GM23338 (cell line): ENCODE measurements around the gene PDE2A.

Experiments
- CREB1 ChIP-seq: fragments of 250-450 bp; sonication (Bioruptor Pico); IDR thresholded peaks from 2 replicates; pipeline ENCODE4 v1.5.0; 2020; ENCODE audit warnings: low read depth, mild to moderate bottlenecking, moderate library complexity
- EZH2 ChIP-seq: fragments of 200-600 bp; sonication (generic); IDR thresholded peaks from one replicate; pipeline ENCODE4 v1.8.0; 2017; ENCODE audit warnings: antibody characterized with exemption, mild to moderate bottlenecking, low read depth; ENCODE audit not compliant: unreplicated experiment
- EZH2phosphoT487 ChIP-seq: fragments of 200-600 bp; sonication (generic); IDR thresholded peaks from one replicate; pipeline ENCODE4 v1.8.1; 2018; ENCODE audit warnings: antibody characterized with exemption; ENCODE audit not compliant: unreplicated experiment
- JUNB ChIP-seq: IDR thresholded peaks from one replicate; pipeline ENCODE4 v1.6.1; 2016; ENCODE audit warnings: antibody characterized with exemption; ENCODE audit not compliant: unreplicated experiment
- NANOG ChIP-seq: IDR thresholded peaks from 2 replicates; pipeline ENCODE4 v1.6.1; 2016; ENCODE audit warnings: antibody characterized with exemption, borderline replicate concordance
- POLR2AphosphoS5 ChIP-seq: IDR thresholded peaks from 2 replicates; pipeline ENCODE4 v1.6.1; 2016; ENCODE audit warnings: antibody characterized with exemption, low read depth
- STAT1 ChIP-seq: IDR thresholded peaks from one replicate; pipeline ENCODE4 v1.6.1; 2016; ENCODE audit warnings: antibody characterized with exemption; ENCODE audit not compliant: unreplicated experiment
- ZNF114 ChIP-seq: fragments of 250-450 bp; sonication (Bioruptor Pico); IDR thresholded peaks from 2 replicates; pipeline ENCODE4 v1.5.0; 2020; ENCODE audit warnings: mild to moderate bottlenecking, moderate library complexity
- ZNF331 ChIP-seq: fragments of 250-450 bp; sonication (Bioruptor Pico); IDR thresholded peaks from 2 replicates; pipeline ENCODE4 v1.5.0; 2020; ENCODE audit warnings: low read depth, mild to moderate bottlenecking, moderate library complexity
- TF ChIP-seq, protein P1 (sequence below), 2 experiments: fragments of 200-600 bp in 1 of 2; sonication (generic) in 1 of 2; conservative IDR thresholded peaks; 2 replicates each; pipeline versions ENCODE4 v1.5.1 to v1.6.1; 2016 to 2017; ENCODE audit warnings: antibody characterized with exemption in 2 of 2, low read depth in 2 of 2, mild to moderate bottlenecking in 2 of 2, moderate library complexity in 1 of 2
- TF ChIP-seq, protein P2 (sequence below): IDR thresholded peaks from one replicate; pipeline ENCODE4 v1.6.1; 2018; ENCODE audit warnings: antibody characterized with exemption; ENCODE audit not compliant: unreplicated experiment
- TF ChIP-seq, protein P3 (sequence below): fragments of 250-450 bp; sonication (Bioruptor Pico); IDR thresholded peaks from 2 replicates; pipeline ENCODE4 v1.5.0; 2020; ENCODE audit warnings: mild to moderate bottlenecking, moderate library complexity

DNA sequence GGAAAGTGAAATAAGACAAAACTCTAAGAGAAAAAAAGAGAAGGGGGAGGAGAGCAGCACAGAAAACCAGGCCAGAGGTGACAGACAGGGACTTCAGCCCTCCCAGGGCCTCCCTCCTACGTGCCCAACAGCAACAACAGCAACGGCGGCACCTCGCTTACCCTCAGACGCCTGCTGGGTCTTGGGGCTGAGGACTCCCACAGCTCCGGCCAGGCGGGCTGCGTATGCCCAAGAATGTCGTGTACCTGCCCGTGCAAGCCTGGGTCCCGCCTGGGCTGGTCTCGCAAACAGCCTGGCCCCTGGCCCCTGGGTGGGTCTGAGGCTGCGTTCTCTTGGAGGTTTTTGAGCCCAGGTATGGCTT, 47.4 kb upstream of the PDE2A start:
- TF ChIP-seq, protein P1, sequence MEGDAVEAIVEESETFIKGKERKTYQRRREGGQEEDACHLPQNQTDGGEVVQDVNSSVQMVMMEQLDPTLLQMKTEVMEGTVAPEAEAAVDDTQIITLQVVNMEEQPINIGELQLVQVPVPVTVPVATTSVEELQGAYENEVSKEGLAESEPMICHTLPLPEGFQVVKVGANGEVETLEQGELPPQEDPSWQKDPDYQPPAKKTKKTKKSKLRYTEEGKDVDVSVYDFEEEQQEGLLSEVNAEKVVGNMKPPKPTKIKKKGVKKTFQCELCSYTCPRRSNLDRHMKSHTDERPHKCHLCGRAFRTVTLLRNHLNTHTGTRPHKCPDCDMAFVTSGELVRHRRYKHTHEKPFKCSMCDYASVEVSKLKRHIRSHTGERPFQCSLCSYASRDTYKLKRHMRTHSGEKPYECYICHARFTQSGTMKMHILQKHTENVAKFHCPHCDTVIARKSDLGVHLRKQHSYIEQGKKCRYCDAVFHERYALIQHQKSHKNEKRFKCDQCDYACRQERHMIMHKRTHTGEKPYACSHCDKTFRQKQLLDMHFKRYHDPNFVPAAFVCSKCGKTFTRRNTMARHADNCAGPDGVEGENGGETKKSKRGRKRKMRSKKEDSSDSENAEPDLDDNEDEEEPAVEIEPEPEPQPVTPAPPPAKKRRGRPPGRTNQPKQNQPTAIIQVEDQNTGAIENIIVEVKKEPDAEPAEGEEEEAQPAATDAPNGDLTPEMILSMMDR (conservative IDR thresholded peaks at IDR 0.05; ENCODE audit: low read depth in 2 of 2), result no peak
- TF ChIP-seq POLR2AphosphoS5, result no peak
- no peak for TF ChIP-seq EZH2
- no peak for TF ChIP-seq CREB1
- no peak for TF ChIP-seq JUNB
- TF ChIP-seq, protein P2, sequence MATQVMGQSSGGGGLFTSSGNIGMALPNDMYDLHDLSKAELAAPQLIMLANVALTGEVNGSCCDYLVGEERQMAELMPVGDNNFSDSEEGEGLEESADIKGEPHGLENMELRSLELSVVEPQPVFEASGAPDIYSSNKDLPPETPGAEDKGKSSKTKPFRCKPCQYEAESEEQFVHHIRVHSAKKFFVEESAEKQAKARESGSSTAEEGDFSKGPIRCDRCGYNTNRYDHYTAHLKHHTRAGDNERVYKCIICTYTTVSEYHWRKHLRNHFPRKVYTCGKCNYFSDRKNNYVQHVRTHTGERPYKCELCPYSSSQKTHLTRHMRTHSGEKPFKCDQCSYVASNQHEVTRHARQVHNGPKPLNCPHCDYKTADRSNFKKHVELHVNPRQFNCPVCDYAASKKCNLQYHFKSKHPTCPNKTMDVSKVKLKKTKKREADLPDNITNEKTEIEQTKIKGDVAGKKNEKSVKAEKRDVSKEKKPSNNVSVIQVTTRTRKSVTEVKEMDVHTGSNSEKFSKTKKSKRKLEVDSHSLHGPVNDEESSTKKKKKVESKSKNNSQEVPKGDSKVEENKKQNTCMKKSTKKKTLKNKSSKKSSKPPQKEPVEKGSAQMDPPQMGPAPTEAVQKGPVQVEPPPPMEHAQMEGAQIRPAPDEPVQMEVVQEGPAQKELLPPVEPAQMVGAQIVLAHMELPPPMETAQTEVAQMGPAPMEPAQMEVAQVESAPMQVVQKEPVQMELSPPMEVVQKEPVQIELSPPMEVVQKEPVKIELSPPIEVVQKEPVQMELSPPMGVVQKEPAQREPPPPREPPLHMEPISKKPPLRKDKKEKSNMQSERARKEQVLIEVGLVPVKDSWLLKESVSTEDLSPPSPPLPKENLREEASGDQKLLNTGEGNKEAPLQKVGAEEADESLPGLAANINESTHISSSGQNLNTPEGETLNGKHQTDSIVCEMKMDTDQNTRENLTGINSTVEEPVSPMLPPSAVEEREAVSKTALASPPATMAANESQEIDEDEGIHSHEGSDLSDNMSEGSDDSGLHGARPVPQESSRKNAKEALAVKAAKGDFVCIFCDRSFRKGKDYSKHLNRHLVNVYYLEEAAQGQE, result no peak
- no peak for TF ChIP-seq EZH2phosphoT487
- TF ChIP-seq NANOG, result no peak
- TF ChIP-seq, protein P3, sequence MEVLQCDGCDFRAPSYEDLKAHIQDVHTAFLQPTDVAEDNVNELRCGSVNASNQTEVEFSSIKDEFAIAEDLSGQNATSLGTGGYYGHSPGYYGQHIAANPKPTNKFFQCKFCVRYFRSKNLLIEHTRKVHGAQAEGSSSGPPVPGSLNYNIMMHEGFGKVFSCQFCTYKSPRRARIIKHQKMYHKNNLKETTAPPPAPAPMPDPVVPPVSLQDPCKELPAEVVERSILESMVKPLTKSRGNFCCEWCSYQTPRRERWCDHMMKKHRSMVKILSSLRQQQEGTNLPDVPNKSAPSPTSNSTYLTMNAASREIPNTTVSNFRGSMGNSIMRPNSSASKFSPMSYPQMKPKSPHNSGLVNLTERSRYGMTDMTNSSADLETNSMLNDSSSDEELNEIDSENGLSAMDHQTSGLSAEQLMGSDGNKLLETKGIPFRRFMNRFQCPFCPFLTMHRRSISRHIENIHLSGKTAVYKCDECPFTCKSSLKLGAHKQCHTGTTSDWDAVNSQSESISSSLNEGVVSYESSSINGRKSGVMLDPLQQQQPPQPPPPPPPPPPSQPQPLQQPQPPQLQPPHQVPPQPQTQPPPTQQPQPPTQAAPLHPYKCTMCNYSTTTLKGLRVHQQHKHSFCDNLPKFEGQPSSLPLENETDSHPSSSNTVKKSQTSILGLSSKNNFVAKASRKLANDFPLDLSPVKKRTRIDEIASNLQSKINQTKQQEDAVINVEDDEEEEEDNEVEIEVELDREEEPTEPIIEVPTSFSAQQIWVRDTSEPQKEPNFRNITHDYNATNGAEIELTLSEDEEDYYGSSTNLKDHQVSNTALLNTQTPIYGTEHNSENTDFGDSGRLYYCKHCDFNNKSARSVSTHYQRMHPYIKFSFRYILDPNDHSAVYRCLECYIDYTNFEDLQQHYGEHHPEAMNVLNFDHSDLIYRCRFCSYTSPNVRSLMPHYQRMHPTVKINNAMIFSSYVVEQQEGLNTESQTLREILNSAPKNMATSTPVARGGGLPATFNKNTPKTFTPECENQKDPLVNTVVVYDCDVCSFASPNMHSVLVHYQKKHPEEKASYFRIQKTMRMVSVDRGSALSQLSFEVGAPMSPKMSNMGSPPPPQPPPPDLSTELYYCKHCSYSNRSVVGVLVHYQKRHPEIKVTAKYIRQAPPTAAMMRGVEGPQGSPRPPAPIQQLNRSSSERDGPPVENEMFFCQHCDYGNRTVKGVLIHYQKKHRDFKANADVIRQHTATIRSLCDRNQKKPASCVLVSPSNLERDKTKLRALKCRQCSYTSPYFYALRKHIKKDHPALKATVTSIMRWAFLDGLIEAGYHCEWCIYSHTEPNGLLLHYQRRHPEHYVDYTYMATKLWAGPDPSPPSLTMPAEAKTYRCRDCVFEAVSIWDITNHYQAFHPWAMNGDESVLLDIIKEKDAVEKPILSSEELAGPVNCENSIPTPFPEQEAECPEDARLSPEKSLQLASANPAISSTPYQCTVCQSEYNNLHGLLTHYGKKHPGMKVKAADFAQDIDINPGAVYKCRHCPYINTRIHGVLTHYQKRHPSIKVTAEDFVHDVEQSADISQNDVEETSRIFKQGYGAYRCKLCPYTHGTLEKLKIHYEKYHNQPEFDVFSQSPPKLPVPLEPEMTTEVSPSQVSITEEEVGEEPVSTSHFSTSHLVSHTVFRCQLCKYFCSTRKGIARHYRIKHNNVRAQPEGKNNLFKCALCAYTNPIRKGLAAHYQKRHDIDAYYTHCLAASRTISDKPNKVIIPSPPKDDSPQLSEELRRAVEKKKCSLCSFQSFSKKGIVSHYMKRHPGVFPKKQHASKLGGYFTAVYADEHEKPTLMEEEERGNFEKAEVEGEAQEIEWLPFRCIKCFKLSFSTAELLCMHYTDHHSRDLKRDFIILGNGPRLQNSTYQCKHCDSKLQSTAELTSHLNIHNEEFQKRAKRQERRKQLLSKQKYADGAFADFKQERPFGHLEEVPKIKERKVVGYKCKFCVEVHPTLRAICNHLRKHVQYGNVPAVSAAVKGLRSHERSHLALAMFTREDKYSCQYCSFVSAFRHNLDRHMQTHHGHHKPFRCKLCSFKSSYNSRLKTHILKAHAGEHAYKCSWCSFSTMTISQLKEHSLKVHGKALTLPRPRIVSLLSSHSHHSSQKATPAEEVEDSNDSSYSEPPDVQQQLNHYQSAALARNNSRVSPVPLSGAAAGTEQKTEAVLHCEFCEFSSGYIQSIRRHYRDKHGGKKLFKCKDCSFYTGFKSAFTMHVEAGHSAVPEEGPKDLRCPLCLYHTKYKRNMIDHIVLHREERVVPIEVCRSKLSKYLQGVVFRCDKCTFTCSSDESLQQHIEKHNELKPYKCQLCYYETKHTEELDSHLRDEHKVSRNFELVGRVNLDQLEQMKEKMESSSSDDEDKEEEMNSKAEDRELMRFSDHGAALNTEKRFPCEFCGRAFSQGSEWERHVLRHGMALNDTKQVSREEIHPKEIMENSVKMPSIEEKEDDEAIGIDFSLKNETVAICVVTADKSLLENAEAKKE (CRISPR knock-in tag), result no peak
- TF ChIP-seq ZNF114 (CRISPR knock-in tag), result no peak
- no peak for TF ChIP-seq STAT1
- no peak for TF ChIP-seq ZNF331 (CRISPR knock-in tag)
